ENCODE measurements around the gene MOSPD3.

- TF ChIP-seq POLR2A (IDR thresholded peaks at IDR 0.05) (no peak), CTCF (IDR thresholded peaks at IDR 0.05) (no peak)
Observed at GRCh38 chr7:100602889-100603725, 9.2 kb upstream of the MOSPD3 start.
